GM21576 (cell line): ENCODE results near the gene PTPN14.

Experiments used
- ATAC-seq: cut with Tn5 transposase; IDR thresholded peaks from one replicate; pipeline ENCODE4 v1.9.1; 2021; ENCODE audit warnings: mild to moderate bottlenecking, moderate library complexity; ENCODE audit not compliant: unreplicated experiment

PTPN14 gene

DNA sequence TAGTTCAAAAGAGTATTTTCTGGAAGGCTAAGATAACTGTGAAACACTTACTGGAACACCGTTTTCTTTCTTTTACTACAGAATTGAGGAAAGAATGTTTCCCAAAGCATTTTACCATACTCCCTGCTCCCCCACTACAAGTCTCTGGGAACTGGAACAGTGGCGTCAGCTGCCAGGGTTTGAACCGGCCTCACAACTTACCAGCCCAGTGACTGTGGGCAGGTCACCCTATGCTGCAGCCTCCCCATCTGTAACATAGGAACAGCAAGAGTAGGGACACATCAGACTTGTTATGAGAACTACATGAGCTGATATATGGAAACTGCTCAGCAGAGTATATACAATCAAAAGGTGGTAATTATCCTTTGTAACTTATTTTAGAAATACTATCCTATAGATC is 91.5 kb downstream of the PTPN14 start:
- ATAC-seq: no peak

DNA sequence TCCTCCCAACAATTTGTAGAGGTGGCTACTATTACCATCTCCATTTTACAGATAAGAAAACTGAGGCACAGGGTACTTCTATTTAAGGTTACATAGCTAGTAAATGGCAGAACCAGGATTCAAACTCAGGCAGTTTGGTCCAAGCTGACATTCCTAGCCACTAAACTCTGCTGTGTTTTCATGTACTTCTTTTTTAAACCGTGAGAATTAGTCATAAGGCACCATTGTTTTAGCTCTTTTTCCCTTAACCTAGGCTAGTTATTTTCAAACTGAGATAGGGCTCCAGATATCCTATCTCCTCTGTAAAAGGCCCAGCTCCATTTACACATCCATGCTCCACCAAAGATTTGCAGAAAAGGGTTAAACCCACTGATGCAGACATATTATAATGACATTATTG is 92.9 kb downstream of the PTPN14 start:
- no peak for ATAC-seq

DNA sequence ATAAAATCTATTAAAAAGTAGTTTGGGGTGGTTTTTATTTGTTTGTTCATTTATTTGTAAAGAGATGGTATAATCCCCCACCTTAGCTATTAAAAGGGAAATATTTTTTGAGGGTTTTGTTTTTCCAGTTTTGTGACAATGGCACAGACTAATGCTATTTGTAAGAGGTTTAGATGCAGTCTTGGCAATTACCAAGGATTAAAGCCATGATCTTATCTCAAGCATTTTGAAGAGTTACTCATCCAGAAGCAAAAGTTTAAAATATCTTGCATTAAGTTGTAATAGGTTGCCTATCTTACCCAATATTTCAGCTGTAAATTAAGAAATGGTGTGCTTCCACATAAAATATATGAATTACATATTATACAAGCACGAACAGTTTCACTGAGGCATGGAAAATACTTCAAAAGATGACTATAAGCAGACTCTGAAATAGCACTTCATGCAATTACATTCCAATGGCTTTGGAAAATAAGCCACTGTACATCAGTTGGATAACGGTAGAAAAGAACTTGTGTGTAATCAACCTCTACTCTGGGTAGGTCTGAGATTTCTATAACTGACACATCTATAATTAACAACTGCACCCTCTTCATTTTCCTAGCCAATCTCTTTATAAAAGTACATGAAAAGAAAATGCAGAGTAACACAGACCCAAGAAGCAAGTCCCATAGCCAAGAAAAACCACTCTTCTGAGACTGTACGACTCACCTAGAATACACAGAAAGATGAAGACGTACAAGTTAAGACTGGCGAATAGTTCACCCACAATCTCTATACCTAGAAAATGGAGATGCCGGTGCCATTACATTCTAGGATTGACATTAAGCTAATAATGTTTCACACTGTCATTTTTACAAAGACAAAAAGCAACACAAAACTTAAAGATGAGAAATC is 95.2 kb downstream of the PTPN14 start:
- no peak for ATAC-seq

DNA sequence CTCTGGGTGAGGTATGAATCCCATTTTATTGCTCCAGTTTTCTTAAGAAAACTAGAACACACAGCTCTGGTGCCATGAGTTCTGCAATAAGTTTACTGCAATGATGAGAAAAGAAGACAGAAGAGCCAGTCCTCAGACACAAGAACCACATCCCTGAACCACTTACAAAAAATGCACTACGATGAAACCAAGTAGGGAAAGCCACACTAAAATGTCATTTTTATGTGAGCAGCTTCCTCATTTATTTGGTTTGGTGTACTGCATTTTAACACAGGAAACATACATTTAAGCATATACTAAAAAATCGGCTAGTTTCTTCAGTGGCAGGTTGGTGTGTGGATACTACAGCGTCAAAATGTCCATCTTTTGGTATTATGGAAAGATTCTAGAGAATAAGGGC is 95.9 kb downstream of the PTPN14 start:
- ATAC-seq: no peak

DNA sequence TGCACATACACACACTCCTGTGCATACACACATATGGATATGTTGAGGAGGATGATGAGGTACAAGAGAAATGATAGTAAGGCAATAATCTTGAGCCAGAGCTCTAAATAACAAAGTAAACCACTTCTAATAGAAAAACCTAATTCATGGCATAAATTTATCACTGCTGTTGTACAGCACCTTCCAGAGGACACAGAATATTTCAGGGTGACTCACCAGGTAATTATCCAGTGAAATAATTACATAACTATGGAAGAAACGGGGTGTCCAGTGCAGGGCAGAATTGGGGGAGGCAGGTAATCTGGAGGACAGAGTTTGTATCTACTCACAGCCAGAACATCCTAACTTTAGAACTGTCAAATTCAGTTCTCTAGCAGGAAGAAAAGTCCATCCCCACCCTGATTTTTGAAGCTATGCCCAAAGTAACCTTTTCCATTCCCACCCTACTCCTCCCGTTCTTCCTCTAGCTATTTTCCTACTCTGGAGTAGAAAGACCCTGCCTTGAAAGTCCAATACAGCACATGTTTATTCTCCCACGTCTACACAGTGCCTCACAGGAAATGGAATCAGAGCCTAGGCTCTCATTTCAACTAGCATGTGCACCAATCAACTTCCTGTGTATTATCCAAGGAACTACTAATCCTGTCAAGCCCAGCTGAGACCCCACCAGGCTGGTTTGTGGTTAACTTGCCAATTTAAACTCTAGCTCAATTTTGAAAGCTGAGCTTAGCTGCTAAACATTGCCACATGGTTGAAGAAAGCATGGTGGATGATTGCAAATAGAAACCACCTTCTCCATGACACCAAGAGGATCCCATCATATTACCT is 96.6 kb downstream of the PTPN14 start:
- ATAC-seq: no peak

DNA sequence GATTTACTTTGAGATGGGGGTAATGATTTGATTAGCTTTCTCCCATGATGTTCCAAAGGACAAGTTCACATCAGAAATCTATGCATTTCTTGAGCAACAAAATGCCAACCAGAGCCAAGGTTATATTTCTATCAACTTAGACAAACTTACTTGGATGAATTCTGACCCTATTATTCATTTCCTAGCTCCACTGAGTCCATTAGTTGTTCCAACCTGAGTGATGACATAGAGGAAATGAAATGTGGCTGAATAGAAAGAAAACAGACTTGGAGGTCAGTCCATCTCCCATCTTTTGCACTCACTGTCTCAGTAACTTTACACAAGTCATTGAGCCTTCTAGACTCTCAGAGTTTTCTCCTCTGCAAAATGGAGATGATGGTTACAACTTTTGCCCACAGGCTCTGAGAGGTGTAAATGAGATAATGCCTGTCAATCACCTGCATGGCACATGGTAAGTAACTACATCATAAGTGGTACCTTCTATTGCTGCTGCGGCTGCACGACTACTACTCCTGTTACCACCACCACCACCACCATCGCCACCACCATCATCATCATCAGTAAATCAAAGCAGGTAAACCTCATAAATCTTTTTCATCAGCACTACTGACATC is 98.2 kb downstream of the PTPN14 start:
- ATAC-seq: no peak

DNA sequence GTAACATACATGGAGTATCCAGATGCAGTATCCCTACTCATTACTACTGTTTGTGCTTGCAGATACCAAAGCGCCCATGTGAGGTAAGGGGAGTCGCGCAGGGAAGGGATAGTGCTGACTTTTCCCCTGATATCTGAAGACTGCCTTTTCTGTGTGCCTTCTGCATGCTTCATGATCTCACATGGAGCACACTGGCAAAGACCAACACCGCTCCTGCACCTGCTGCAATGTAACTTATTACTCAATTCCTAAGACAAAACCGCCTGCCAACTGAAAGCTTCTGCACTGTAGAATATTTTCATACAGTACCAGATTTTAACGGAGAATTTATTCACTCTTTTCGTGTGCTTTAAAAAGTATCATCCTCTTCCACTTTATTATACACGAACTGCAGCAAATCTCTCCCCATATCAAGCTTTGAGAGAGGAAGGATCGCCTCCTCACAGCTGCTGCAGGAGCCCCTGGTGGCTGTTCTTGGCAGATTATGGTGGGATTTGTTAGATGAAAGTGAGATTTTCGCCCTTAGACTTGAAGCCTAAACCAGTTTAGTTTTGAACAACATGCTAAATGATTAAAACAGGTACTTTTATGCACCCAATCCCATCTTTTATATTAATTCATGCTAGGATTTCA is 99.1 kb downstream of the PTPN14 start:
- no peak for ATAC-seq

DNA sequence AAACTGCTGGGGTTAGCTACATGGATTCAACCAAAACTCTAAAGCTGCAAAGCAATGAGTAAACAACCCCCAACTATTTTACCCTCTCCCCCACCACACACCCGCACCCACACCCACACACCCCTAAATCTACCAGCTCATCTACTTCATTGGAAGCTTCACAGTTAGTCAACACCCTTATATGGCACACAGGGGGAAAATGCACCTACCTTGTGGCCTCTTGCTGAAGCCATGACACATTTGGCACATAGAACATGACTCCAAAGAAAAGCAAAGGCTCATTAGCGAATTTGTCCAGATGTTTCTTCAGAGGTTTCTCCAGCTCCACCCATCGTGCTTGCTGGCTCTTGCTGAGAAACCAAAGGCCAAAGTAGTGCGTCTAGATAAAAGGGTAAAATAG is 99.8 kb downstream of the PTPN14 start:
- no peak for ATAC-seq

DNA sequence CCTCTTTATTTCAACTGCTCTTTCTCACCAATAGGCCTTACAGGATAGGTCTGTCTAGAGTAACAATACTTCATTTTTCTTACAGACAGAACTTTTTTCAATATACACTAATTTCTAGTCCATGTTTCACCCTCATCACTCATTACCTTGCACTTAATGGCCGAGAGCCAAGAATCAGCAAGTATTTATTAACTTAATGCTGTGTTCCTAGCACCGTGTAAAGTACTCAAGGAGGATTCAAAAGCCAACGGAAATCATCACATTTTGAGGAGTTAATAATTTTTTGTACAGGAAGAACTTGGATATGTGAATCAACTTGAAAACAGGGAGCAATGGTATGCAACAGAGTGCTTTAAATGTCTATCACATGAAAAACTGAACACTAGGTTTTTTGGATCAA is 102.0 kb downstream of the PTPN14 start:
- no peak for ATAC-seq

DNA sequence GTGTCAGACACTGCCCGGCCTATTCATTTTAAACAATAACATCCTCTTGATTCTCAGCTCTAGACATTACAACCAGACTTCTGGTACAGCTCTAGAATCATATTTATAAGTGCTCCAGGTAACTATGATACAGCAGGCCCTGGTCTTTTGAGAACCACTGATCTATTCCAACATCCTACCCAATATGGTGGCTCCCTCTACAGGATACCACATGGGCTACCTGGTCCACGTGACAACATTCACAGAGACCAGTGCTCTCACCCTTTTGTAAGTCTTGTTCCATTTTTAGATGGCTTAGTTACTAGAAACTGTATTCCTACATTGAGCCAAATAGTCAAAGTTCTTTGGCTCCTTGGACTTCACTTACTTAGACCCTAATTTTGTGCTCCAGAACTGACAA is 102.9 kb downstream of the PTPN14 start:
- ATAC-seq: no peak

DNA sequence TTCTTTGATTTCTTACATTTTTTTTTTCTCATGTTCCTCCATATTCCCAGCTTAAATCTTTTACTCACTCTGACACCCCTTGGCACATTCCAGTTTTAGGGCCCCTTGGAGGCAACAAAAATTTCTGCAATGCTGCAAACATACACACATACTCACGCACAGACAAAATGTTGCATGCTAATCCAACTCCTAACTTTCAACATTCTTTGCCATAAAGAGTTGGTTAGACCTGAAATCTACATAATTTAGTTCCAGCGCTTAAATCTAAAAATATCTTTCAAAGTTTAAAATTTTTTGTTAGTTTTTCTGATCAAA is 103.9 kb downstream of the PTPN14 start:
- ATAC-seq: no peak

DNA sequence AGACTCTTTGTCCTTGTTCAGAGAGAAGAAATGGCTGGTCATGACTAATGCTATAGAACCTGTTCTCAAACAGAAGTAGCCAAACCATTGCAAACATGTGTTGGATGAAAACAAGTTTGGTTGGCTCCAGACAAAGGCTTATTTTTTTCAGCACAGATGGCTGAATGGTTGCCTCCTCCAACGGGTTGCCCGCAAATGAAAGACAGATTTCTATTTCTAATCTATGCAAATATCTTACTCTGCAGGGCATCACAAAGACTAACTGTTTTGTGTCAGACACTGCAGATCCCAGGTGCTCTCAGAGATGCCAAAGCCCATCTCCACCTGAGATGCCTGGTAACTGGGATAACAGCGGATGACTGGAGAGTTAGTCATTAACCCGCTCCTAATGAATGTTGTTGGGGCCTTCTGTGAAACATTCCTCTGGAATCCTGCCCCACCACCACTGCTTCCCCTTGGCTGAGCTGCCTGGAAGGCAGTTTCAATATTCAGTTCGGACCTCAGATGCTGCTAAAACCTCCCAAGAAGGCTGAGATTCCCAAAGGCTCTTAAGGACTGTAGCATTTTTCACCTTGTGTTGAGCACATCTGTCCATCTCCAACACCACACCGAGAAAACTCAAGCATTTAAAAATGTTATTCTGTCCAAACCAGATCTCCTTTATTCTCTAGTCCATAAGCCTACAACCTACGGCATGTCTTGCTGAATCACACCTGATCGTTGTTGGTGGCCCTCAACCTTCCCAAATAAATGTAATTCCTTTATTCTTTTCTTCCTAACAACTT is 104.4 kb downstream of the PTPN14 start:
- ATAC-seq: no peak

DNA sequence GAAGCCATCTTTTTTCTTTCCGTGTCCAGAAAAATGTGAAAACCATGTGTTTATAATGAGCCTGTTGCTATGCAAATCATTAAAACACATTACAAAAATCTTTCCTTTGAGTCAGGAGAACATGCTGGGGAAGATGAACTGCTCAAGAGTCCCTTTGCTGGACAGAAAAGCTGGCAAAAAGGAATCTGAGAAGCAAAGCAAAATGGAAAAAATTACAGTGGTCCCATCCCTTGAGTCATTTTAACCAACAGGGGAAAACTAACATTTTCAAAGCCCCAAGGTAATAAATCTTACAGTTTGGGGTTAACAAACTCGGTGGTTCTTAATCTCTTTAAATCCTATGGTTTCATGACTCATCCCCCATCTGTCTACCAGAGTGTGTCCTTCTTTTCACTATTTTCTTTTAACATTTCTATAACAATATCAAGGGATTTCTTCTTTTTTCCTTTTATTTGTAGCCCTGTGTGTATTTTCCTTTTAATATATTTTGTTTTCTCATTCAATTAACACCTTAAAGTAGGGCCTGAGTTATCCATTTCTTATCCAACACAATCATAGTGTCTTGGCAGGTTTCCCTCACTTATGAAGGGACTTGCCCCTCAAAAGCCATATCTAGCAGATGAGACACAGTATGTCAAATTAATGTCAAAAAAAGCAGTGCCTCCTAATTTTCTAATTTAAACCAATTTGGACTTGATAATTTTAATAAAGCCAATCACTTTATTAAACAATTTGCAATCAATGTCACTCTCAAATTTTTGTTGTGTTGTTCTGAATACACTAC is 105.4 kb downstream of the PTPN14 start:
- no peak for ATAC-seq

DNA sequence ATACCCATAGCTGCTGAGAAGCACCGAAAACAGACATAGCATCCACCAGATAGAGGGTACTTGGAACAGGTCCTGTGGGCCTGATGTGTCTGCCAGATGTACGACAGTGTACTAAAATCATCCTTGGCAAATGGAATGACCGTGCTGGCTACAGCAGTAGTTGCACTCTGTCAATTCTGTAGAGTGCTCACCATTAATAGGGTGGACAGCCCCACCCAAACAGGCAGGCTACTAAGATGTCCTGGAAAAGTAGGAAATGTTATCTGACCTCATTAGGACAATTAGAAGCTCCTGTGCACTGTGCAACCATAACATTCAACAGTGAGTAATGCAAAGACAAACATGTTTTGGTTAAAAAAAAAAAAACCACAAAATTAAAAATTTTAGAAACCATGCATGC is 106.2 kb downstream of the PTPN14 start:
- no peak for ATAC-seq

DNA sequence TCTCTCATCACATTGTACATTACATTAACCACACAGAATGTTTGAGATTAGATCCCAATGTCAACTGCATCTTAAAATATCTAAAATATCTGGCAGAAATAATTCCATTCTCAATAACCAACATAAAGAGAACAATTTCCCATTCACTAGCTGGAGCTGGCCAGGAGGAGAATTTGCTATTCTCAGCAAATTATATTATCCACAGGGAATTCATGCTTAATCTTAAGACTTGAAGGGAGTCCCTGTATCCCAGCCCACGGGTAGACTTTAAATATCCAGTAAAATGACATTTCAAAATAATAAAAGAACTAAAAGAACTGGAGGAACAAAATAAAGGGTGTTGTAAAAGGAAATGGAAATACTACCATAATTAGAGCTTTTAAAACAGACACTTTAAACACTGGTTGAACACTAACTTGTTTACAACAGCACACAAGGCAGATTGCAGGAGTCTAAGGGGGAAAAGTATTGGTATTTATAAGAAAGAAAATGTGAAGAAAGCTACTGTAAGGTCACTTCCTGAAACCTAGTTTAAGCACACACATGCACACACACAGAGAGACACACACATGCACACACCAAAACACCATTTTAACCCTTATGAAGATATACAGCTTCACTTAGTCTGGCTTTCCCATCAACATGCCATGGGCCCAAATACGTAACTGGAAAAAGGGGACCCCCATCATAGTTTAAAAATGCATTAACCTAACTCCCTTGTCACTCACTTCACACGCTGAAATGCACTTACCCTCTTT is 107.0 kb downstream of the PTPN14 start:
- ATAC-seq: no peak

DNA sequence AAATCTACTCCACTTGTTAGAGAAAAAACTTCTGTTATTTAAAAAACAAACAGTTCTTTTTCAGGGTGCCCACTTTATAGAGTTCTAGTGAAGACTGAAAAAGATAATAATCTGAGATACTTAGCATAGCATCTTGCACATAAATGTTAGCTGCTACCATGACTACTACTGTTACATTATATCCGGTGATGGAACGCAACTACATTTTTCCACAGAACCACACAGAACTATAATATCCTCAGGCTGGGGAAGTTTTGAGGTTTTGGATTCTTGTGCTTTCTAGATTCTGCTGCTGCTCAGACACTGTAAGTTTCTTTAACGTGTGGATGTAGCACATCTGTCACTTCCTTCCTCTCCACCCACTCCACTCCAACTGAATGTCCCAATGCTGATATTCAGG is 110.3 kb downstream of the PTPN14 start:
- ATAC-seq: no peak

DNA sequence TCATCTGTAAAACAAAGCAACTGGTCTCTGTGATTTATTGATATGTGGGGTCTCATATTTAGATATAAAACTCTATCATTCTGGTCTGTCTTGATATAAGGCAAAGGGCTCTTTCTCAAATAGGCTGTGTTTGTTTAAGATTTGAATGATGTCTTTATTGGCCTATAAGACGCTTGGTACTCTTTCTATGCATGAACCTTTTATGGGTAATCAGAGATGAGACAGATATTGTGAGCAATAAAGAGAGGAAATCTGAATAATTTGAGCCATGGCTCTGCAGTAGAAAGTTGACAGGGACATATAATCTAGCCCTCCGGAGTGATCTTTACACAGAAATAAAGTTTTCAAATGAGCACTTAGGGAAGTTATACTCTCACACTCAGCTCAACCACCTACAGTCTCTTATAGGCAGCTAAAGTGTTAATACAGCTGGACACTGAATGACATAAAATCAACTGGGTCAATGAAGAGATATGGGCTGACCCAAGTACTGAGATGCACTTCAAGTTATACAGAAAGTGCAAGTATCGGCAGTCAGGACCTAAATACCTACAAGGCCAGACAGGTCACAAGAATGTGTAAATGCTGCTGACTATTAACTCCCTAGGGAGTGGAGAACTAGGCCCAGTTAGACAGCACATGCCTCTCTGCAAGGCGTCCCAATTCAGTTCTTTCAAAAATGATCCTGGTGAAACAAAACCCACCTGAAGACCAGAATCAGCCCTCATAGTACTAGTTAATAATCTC is 111.0 kb downstream of the PTPN14 start:
- no peak for ATAC-seq

DNA sequence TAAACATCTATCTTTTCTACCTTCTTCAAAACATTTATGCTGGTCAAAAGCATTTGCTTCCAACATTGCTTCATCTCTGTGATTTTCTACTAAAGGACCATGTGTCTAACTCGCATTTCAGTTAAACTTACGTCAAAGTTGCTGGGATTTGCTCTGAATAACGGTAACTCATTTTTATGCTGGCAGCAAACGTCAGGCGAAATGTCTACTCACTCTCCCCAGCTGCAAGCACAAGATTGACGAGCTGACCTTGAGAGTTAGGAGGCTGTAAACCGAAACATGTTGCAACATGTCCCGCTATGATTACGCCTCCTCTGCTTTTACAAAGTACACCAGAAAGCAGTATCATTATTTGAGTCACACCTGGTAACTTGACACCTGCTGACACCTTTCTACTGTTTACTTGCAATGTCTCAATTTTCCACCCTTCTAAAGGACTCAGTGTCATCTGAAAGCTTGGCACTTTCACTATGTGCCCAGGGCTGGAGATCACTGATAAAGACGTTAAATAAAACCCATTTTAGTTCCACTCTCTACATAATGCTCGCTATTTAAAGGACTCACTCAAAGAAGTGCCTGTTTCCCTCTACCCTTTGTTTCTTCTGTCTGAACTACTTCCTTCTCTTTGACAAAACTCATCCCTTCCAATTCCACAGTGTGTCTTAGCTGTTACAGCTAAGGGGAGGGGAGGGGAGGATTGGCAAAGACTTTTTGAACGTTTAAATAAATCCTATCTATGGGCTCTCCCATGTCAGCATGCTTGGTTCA is 111.9 kb downstream of the PTPN14 start:
- peak; percentile 86 for ATAC-seq
